ENCODE data around the gene ARSB.
A peak's percentile ranks its signal among the peaks of the same experiment; 100 is the strongest.
"Not testable (repeated sequence)": the region's sequence is repeated elsewhere in the genome, so short reads cannot be mapped to it uniquely, and the experiment has no call there.

The ARSB gene

GRCh38 chr5:78734950-78735349 is 250.2 kb downstream of the ARSB start:
- no peak for DNase-seq (ENCODE audit: low spot score)
- no peak for TF ChIP-seq CTCF (IDR thresholded peaks at IDR 0.05; ENCODE audit: extremely low read depth, insufficient read depth, missing control alignments)
- in situ Hi-C loops (cut with MboI; ENCODE audit: low pct_unique_long_range_greater_than_20kb, low sequenced_read_pairs, unreplicated experiment), result no loop called here

- no peak for DNase-seq (ENCODE audit: low spot score)
- no peak for TF ChIP-seq CTCF (IDR thresholded peaks at IDR 0.05; ENCODE audit: extremely low read depth, insufficient read depth, missing control alignments)
- in situ Hi-C loops (cut with MboI; ENCODE audit: low pct_unique_long_range_greater_than_20kb, low sequenced_read_pairs, unreplicated experiment), result no loop called here
These were observed 250.8 kb downstream of the ARSB start for GRCh38 chr5:78734094-78734845.

- DNase-seq (ENCODE audit: low spot score); in situ Hi-C loops (cut with MboI; ENCODE audit: low pct_unique_long_range_greater_than_20kb, low sequenced_read_pairs, unreplicated experiment): not testable (repeated sequence)
These were observed 252.4 kb downstream of the ARSB start for GRCh38 chr5:78732721-78733120.

GRCh38 chr5:78731884-78732283 is 253.2 kb downstream of the ARSB start:
- no peak for DNase-seq (ENCODE audit: low spot score)
- in situ Hi-C loops (cut with MboI; ENCODE audit: low pct_unique_long_range_greater_than_20kb, low sequenced_read_pairs, unreplicated experiment), result no loop called here
- no peak for TF ChIP-seq CTCF (IDR thresholded peaks at IDR 0.05; ENCODE audit: extremely low read depth, insufficient read depth, missing control alignments)

- in situ Hi-C loops (cut with MboI; ENCODE audit: low pct_unique_long_range_greater_than_20kb, low sequenced_read_pairs, unreplicated experiment), result no loop called here
- no peak for DNase-seq (ENCODE audit: low spot score)
- TF ChIP-seq CTCF (IDR thresholded peaks at IDR 0.05; ENCODE audit: extremely low read depth, insufficient read depth, missing control alignments), result no peak
These were observed 254.6 kb downstream of the ARSB start for GRCh38 chr5:78730300-78731094.

GRCh38 chr5:78727786-78728761 is 257.0 kb downstream of the ARSB start:
- no peak for TF ChIP-seq CTCF (IDR thresholded peaks at IDR 0.05; ENCODE audit: extremely low read depth, insufficient read depth, missing control alignments)
- in situ Hi-C loops (cut with MboI; ENCODE audit: low pct_unique_long_range_greater_than_20kb, low sequenced_read_pairs, unreplicated experiment), result no loop called here
- DNase-seq (ENCODE audit: low spot score), result peak; percentile 55
